Caco-2 (cell line): ENCODE results near the gene C4orf50. TPM values are rescaled to one million over a fixed set of nuclear protein-coding genes. Genes with fewer than 3 reads are reported as not detected.

Experiments used
- BruUV-seq: library from RNA; stranded (reverse); fragments of 400-500 nt; replicated peaks from 2 replicates; lab custom pipeline; 2021; lab: Mats Ljungman, UMichigan
- CTCF ChIA-PET: fragments of 300-600 bp; sonication (Branson Sonifier 250); formaldehyde crosslinking; loops from one replicate; lab custom pipeline; 2022; ENCODE audit warnings: antibody characterized with exemption; lab: Charles Lee
- POLR2A ChIA-PET: fragments of 300-600 bp; sonication (Branson Sonifier 250); formaldehyde crosslinking; loops from one replicate; lab custom pipeline; 2022; ENCODE audit warnings: antibody characterized with exemption; lab: Charles Lee
- DNase-seq, 2 experiments: peaks; one replicate each; pipeline versions ENCODE4 v3.0.0 to v3.0.0-alpha.2; 2020 to 2022
- H3K27me3 ChIP-seq: replicated peaks from 2 replicates; pipeline ENCODE4 v1.6.0; 2011; ENCODE audit warnings: low read length; ENCODE audit not compliant: control insufficient read depth, insufficient read depth
- H3K36me3 ChIP-seq: 2 replicates; pipeline ENCODE4 v1.5.1; 2011; ENCODE audit warnings: low read length; ENCODE audit not compliant: control insufficient read depth, insufficient read depth
- H3K4me1 ChIP-seq: fragments of 250-450 bp; sonication (Bioruptor Pico); 2 replicates; pipeline ENCODE4 v1.5.1; 2020; ENCODE audit warnings: mild to moderate bottlenecking
- H3K4me3 ChIP-seq: 2 replicates; pipeline ENCODE4 v1.5.1; 2011; ENCODE audit warnings: low read depth, mild to moderate bottlenecking, control low read depth, low read length
- H3K9me3 ChIP-seq: fragments of 250-450 bp; sonication (Bioruptor Pico); 2 replicates; pipeline ENCODE4 v1.5.1; 2020; ENCODE audit warnings: mild to moderate bottlenecking, moderate library complexity
- H3K27ac Mint-ChIP-seq: one replicate; pipeline ENCODE4 v1.8.0; 2022; ENCODE audit warnings: mixed read lengths; ENCODE audit not compliant: unreplicated experiment
- H3K27me3 Mint-ChIP-seq: one replicate; pipeline ENCODE4 v1.8.0; 2022; ENCODE audit warnings: mixed read lengths; ENCODE audit not compliant: insufficient read depth, unreplicated experiment
- H3K36me3 Mint-ChIP-seq: one replicate; pipeline ENCODE4 v1.8.0; 2022; ENCODE audit warnings: mild to moderate bottlenecking, mixed read lengths; ENCODE audit not compliant: insufficient read depth, unreplicated experiment
- H3K4me1 Mint-ChIP-seq: one replicate; pipeline ENCODE4 v1.8.0; 2022; ENCODE audit warnings: low read depth, mixed read lengths; ENCODE audit not compliant: unreplicated experiment
- H3K4me3 Mint-ChIP-seq: one replicate; pipeline ENCODE4 v1.8.0; 2022; ENCODE audit warnings: mild to moderate bottlenecking, moderate library complexity, mixed read lengths; ENCODE audit not compliant: unreplicated experiment
- H3K9me3 Mint-ChIP-seq: one replicate; pipeline ENCODE4 v1.8.0; 2022; ENCODE audit warnings: mixed read lengths; ENCODE audit not compliant: unreplicated experiment
- CTCF ChIP-seq, 2 experiments: fragments of 200-600 bp in 1 of 2; IDR thresholded peaks; 1 replicate in 1 of 2; 2 replicates in 1 of 2; pipeline versions ENCODE4 v1.5.1 to v1.8.0; 2011 to 2022; ENCODE audit warnings: antibody characterized with exemption in 1 of 2, control low read depth in 1 of 2, inconsistent platforms in 1 of 2, low read depth in 1 of 2, low read length in 1 of 2, mild to moderate bottlenecking in 1 of 2, moderate library complexity in 1 of 2; ENCODE audit not compliant: insufficient read depth in 1 of 2, severe bottlenecking in 1 of 2, unreplicated experiment in 1 of 2
- intact Hi-C: fragments of 100-400 bp; cut with micrococcal nuclease; formaldehyde crosslinking; loops from one replicate; pipeline ENCODE4 v1.10.0; 2022; ENCODE audit not compliant: unreplicated experiment
- total RNA-seq: library from RNA; stranded (reverse); gene quantifications from 2 replicates; pipeline ENCODE4 v1.2.3, GENCODE V29; 2022

Gene C4orf50
- total RNA-seq, 1 experiment from 2014 or later, result not detected

- H3K27ac Mint-ChIP-seq, result no peak overlapping the region
- POLR2A ChIA-PET, result no interaction called here
- no peaks in the 10 kb centered on the region for H3K27me3 ChIP-seq
- TF ChIP-seq CTCF (IDR thresholded peaks at IDR 0.05; ENCODE audit: insufficient read depth in 1 of 2, low read depth in 1 of 2, low read length in 1 of 2, severe bottlenecking in 1 of 2, unreplicated experiment in 1 of 2), result no peak
- H3K36me3 Mint-ChIP-seq, result no peaks in the 10 kb centered on the region
- no peaks in the 10 kb centered on the region for H3K4me1 Mint-ChIP-seq
- H3K4me1 ChIP-seq, result no peaks in the 10 kb centered on the region
- H3K4me3 Mint-ChIP-seq, result no peak overlapping the region
- intact Hi-C loops, result no loop called here
- no peak overlapping the region for H3K4me3 ChIP-seq
- no peak for DNase-seq
- H3K36me3 ChIP-seq, result no peaks in the 10 kb centered on the region
- BruUV-seq, result no TSS peak
- H3K27me3 Mint-ChIP-seq, result peaks cover 30% of the 10 kb centered on the region
- CTCF ChIA-PET, result no interaction called here
- H3K9me3 Mint-ChIP-seq, result no peaks in the 10 kb centered on the region
- no peaks in the 10 kb centered on the region for H3K9me3 ChIP-seq
Observed at GRCh38 chr4:6046526-6047129, 28.4 kb upstream of the C4orf50 start.

- no peak for TF ChIP-seq CTCF (IDR thresholded peaks at IDR 0.05; ENCODE audit: insufficient read depth in 1 of 2, low read depth in 1 of 2, low read length in 1 of 2, severe bottlenecking in 1 of 2, unreplicated experiment in 1 of 2)
- ChIA-PET POLR2A (no interaction called here), CTCF (no interaction called here)
- intact Hi-C loops, result no loop called here
- no peak for DNase-seq
- H3K36me3 ChIP-seq, result no peaks in the 10 kb centered on the region
- Mint-ChIP-seq H3K27ac (no peak overlapping the region), H3K36me3 (no peaks in the 10 kb centered on the region), H3K9me3 (no peaks in the 10 kb centered on the region), H3K4me3 (no peak overlapping the region), H3K27me3 (peaks cover 35% of the 10 kb centered on the region), H3K4me1 (no peaks in the 10 kb centered on the region)
- H3K9me3 ChIP-seq, result no peaks in the 10 kb centered on the region
- no peaks in the 10 kb centered on the region for H3K27me3 ChIP-seq
- H3K4me1 ChIP-seq, result no peaks in the 10 kb centered on the region
- BruUV-seq, result no TSS peak
- no peak overlapping the region for H3K4me3 ChIP-seq
Observed at GRCh38 chr4:6044805-6045204, 26.6 kb upstream of the C4orf50 start.

GRCh38 chr4:6044276-6044675 is 26.0 kb upstream of the C4orf50 start:
- intact Hi-C loops, result no loop called here
- Histone ChIP-seq H3K9me3 (no peaks in the 10 kb centered on the region), H3K27me3 (no peaks in the 10 kb centered on the region), H3K4me1 (no peaks in the 10 kb centered on the region), H3K36me3 (no peaks in the 10 kb centered on the region), H3K4me3 (no peak overlapping the region)
- ChIA-PET CTCF (no interaction called here), POLR2A (no interaction called here)
- Mint-ChIP-seq H3K4me3 (no peak overlapping the region), H3K27ac (no peak overlapping the region), H3K4me1 (no peaks in the 10 kb centered on the region), H3K9me3 (no peaks in the 10 kb centered on the region), H3K36me3 (no peaks in the 10 kb centered on the region), H3K27me3 (peaks cover 32% of the 10 kb centered on the region)
- no peak for DNase-seq
- TF ChIP-seq CTCF (IDR thresholded peaks at IDR 0.05; ENCODE audit: insufficient read depth in 1 of 2, low read depth in 1 of 2, low read length in 1 of 2, severe bottlenecking in 1 of 2, unreplicated experiment in 1 of 2), result no peak
- BruUV-seq, result no TSS peak
